K562 (cell line): ENCODE results near the gene PRDM12. TPM values are rescaled to one million over a fixed set of nuclear protein-coding genes. Genes with fewer than 3 reads are reported as not detected.

Experiments
- ATAC-seq: fragments of 200-7000 bp; cut with Tn5 transposase; 3 replicates; pipeline ENCODE4 v1.9.1; 2020; ENCODE audit warnings: moderate library complexity
- BruUV-seq: library from RNA; stranded (reverse); fragments of 400-500 nt; replicated peaks from 2 replicates; lab custom pipeline; 2021; lab: Mats Ljungman, UMichigan
- CTCF ChIA-PET: fragments of 300-600 bp; formaldehyde crosslinking; extraction: SDS; loops from one replicate; lab custom pipeline; 2021; ENCODE audit warnings: low intra/inter-chr PET ratio; lab: Yijun Ruan, JAX
- POLR2A ChIA-PET: fragments of 300-600, 350-650 bp; sonication (Branson Sonifier 250); formaldehyde crosslinking; extraction: SDS; loops from one replicate; lab custom pipeline; 2021; ENCODE audit warnings: antibody characterized with exemption, inconsistent platforms; lab: Yijun Ruan, JAX
- DNase-seq, 4 experiments: peaks; one replicate each; pipeline versions ENCODE4 v3.0.0 to v3.0.0-alpha.2; 2011 to 2018; ENCODE audit warnings: low spot score in 3 of 4, mixed read lengths in 3 of 4; ENCODE audit errors: extremely low read depth in 1 of 4
- FAIRE-seq: peaks from 2 replicates; lab custom pipeline; 2011; peaks lifted over from hg19 to GRCh38; lab: Jason Lieb, UNC
- H2AFZ ChIP-seq: 2 replicates; pipeline ENCODE4 v1.6.0; 2011; ENCODE audit warnings: low read depth, low read length, control low read depth, inconsistent platforms
- H3K27ac ChIP-seq: fragments of 200-600 bp; 3 replicates; pipeline ENCODE4 v1.8.0; 2011; ENCODE audit warnings: low read depth, mild to moderate bottlenecking, control low read depth, inconsistent platforms, low read length, moderate library complexity, mixed read lengths; ENCODE audit errors: extremely low read depth
- H3K27me3 ChIP-seq, 2 experiments: fragments of 300-600 bp in 1 of 2; 2 replicates in 1 of 2; 3 replicates in 1 of 2; pipeline versions ENCODE4 v1.6.0 to v1.8.0; 2011; ENCODE audit warnings: inconsistent platforms in 2 of 2, low read length in 2 of 2, mild to moderate bottlenecking in 1 of 2, mixed read lengths in 1 of 2, moderate library complexity in 1 of 2; ENCODE audit not compliant: control insufficient read depth in 2 of 2, insufficient read depth in 2 of 2
- H3K36me3 ChIP-seq: fragments of 300-600 bp; 3 replicates; pipeline ENCODE4 v1.8.0; 2011; ENCODE audit warnings: mild to moderate bottlenecking, low read length, inconsistent platforms; ENCODE audit not compliant: control insufficient read depth, insufficient read depth
- H3K4me1 ChIP-seq, 2 experiments: fragments of 200-600 bp in 1 of 2; replicated peaks in 1 of 2; 2 replicates in 1 of 2; 3 replicates in 1 of 2; pipeline versions ENCODE4 v1.5.1 to v1.8.0; 2011; ENCODE audit warnings: inconsistent platforms in 2 of 2, low read length in 2 of 2, mild to moderate bottlenecking in 1 of 2, mixed read lengths in 1 of 2, moderate library complexity in 1 of 2; ENCODE audit not compliant: control insufficient read depth in 2 of 2, insufficient read depth in 2 of 2
- H3K4me2 ChIP-seq: 2 replicates; pipeline ENCODE4 v1.6.1; 2011; ENCODE audit warnings: low read length, control low read depth, inconsistent platforms, mixed read lengths; ENCODE audit not compliant: insufficient read depth
- H3K4me3 ChIP-seq: fragments of 200-600 bp; sonication (generic), shearing (Covaris generic); 2 replicates; pipeline ENCODE4 v1.5.1; 2016; ENCODE audit warnings: control low read depth, inconsistent platforms
- H3K79me2 ChIP-seq: fragments of 200-600 bp; 3 replicates; pipeline ENCODE4 v1.8.0; 2011; ENCODE audit warnings: low read length, inconsistent platforms; ENCODE audit not compliant: control insufficient read depth, insufficient read depth
- H3K9ac ChIP-seq, 2 experiments: 2 replicates each; pipeline versions ENCODE4 v1.6.0 to v1.6.1; 2011; ENCODE audit warnings: low read depth in 2 of 2, low read length in 2 of 2, control low read depth in 1 of 2, inconsistent platforms in 1 of 2, mild to moderate bottlenecking in 1 of 2, mixed read lengths in 1 of 2; ENCODE audit not compliant: insufficient read depth in 1 of 2
- H3K9me1 ChIP-seq: one replicate; pipeline ENCODE4 v1.6.0; 2011; ENCODE audit warnings: inconsistent platforms, mild to moderate bottlenecking, low read length, moderate library complexity; ENCODE audit not compliant: control insufficient read depth, insufficient read depth
- H3K9me3 ChIP-seq: replicated peaks from 2 replicates; pipeline ENCODE4 v1.5.1; 2011; ENCODE audit warnings: low read depth, low read length, inconsistent platforms; ENCODE audit not compliant: control insufficient read depth, insufficient read depth
- H4K20me1 ChIP-seq: replicated peaks from 2 replicates; pipeline ENCODE4 v1.6.1; 2011; ENCODE audit warnings: low read length, inconsistent platforms, mixed read lengths; ENCODE audit not compliant: control insufficient read depth, insufficient read depth
- ARID3B ChIP-seq: fragments of 250-450 bp; sonication (Bioruptor Pico); IDR thresholded peaks from 2 replicates; pipeline ENCODE4 v1.4.0; 2020; ENCODE audit warnings: borderline replicate concordance
- E2F6 ChIP-seq, 2 experiments: IDR thresholded peaks; 2 replicates each; pipeline ENCODE4 v1.6.1; 2011; ENCODE audit warnings: borderline replicate concordance in 1 of 2, control low read depth in 1 of 2, low read depth in 1 of 2, low read length in 1 of 2, mild to moderate bottlenecking in 1 of 2, mixed read lengths in 1 of 2, moderate library complexity in 1 of 2; ENCODE audit not compliant: insufficient read depth in 1 of 2, insufficient read length in 1 of 2, poor library complexity in 1 of 2, severe bottlenecking in 1 of 2; ENCODE audit errors: extremely low read depth in 1 of 2
- HDAC1 ChIP-seq, 2 experiments: fragments of 450-650 bp; IDR thresholded peaks; 2 replicates each; pipeline ENCODE4 v1.6.1; 2016 to 2017; ENCODE audit warnings: inconsistent platforms in 1 of 2, mild to moderate bottlenecking in 1 of 2, moderate library complexity in 1 of 2
- KLF1 ChIP-seq: fragments of 450-650 bp; IDR thresholded peaks from 2 replicates; pipeline ENCODE4 v1.6.1; 2016; ENCODE audit warnings: missing genetic modification characterization, missing compliant biosample characterization
- L3MBTL2 ChIP-seq: fragments of 450-650 bp; IDR thresholded peaks from 2 replicates; pipeline ENCODE4 v1.6.1; 2016; ENCODE audit warnings: mild to moderate bottlenecking, moderate library complexity
- WGBS: fragments of 100-300 bp; shearing (Covaris generic); methylation state at CpG from one replicate; pipeline ENCODE4 v1.1.6; 2016; ENCODE audit warnings: low coverage, mixed read lengths; ENCODE audit not compliant: insufficient coverage; ENCODE audit errors: missing lambda C conversion rate; 5-methylcytosine and 5-hydroxymethylcytosine counted together
- in situ Hi-C: fragments of 300-500 bp; cut with MboI; formaldehyde crosslinking; loops from 4 replicates; pipeline ENCODE4 v1.15.0; 2018; ENCODE audit warnings: inconsistent platforms, mixed read lengths
- intact Hi-C: fragments of 100-400 bp; cut with micrococcal nuclease; formaldehyde crosslinking; loops from 2 replicates; pipeline ENCODE4 v1.14.2; 2022
- polyA plus RNA-seq, 8 experiments: library from polyadenylated mRNA; depleted of rRNA in 4 of 8; stranded (reverse) in 5 of 8; unstranded in 3 of 8; fragments of >200 nt; fragmentation: Nextera tagmentation in 2 of 8; fragmentation: Illumina TruSeq in 1 of 8; extraction: Ambion mirVana in 2 of 8; extraction: Trizol in 1 of 8; gene quantifications; 2 replicates each; pipeline versions ENCODE4 v1.2.1 to v1.2.3, GENCODE V29; 2011 to 2014; ENCODE audit warnings: inconsistent platforms in 1 of 8, missing spikeins in 1 of 8
- total RNA-seq, 7 experiments: library from RNA; depleted of rRNA in 6 of 7; stranded (reverse); fragments of >200 nt in 6 of 7; fragmentation: Illumina TruSeq in 2 of 7; extraction: Trizol in 2 of 7; gene quantifications; 2 replicates each; pipeline versions ENCODE4 v1.2.1 to v1.2.3, GENCODE V29; 2011 to 2021; ENCODE audit warnings: low replicate concordance in 1 of 7
- TF ChIP-seq, protein P1 (sequence below): fragments of 450-650 bp; formaldehyde crosslinking; IDR thresholded peaks from 2 replicates; pipeline ENCODE4 v1.4.0; 2020; ENCODE audit warnings: mild to moderate bottlenecking
- TF ChIP-seq, protein P2 (sequence below): fragments of 450-650 bp; formaldehyde crosslinking; IDR thresholded peaks from 2 replicates; pipeline ENCODE4 v1.4.0; 2020; ENCODE audit warnings: mild to moderate bottlenecking, moderate library complexity

The PRDM12 gene
- total and polyA plus RNA-seq, 9 of the 15 experiments (the other 6 are each of a cell fraction or from before 2014, with no cell fraction given) = 0.04 to 0.22 (median 0.07) TPM; not detected in 3

GRCh38 chr9:130630506-130631330 is 33.7 kb upstream of the PRDM12 start:
- H3K9ac ChIP-seq = no peak overlapping the region
- H3K79me2 ChIP-seq = no peaks in the 10 kb centered on the region
- BruUV-seq = no TSS peak
- no peaks in the 10 kb centered on the region for H3K9me1 ChIP-seq
- H3K36me3 ChIP-seq = peaks cover 93% of the 10 kb centered on the region; the same call in 2 of the 3 replicates
- no peaks in the 10 kb centered on the region for H3K4me1 ChIP-seq
- POLR2A ChIA-PET = no interaction called here
- no peak overlapping the region for H3K4me2 ChIP-seq
- no peak overlapping the region for H3K27ac ChIP-seq
- 93% methylated on average over 26 of the region's 27 CpGs for WGBS
- no peak for FAIRE-seq
- no peaks in the 10 kb centered on the region for H3K27me3 ChIP-seq
- in situ Hi-C loops = no loop called here
- H3K4me3 ChIP-seq = no peak overlapping the region
- no peak for TF ChIP-seq HDAC1 (IDR thresholded peaks at IDR 0.05)
- TF ChIP-seq ARID3B (CRISPR knock-in tag) = no peak
- TF ChIP-seq L3MBTL2 = no peak
- no peak for TF ChIP-seq KLF1 (tag)
- TF ChIP-seq, protein P1, sequence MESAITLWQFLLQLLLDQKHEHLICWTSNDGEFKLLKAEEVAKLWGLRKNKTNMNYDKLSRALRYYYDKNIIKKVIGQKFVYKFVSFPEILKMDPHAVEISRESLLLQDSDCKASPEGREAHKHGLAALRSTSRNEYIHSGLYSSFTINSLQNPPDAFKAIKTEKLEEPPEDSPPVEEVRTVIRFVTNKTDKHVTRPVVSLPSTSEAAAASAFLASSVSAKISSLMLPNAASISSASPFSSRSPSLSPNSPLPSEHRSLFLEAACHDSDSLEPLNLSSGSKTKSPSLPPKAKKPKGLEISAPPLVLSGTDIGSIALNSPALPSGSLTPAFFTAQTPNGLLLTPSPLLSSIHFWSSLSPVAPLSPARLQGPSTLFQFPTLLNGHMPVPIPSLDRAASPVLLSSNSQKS (CRISPR knock-in tag) = no peak
- no peak for TF ChIP-seq E2F6 (IDR thresholded peaks at IDR 0.05; ENCODE audit: borderline replicate concordance in 1 of 2, extremely low read depth in 1 of 2, insufficient read depth in 1 of 2, insufficient read length in 1 of 2, low read depth in 1 of 2, low read length in 1 of 2, poor library complexity in 1 of 2, severe bottlenecking in 1 of 2)
- TF ChIP-seq, protein P2, sequence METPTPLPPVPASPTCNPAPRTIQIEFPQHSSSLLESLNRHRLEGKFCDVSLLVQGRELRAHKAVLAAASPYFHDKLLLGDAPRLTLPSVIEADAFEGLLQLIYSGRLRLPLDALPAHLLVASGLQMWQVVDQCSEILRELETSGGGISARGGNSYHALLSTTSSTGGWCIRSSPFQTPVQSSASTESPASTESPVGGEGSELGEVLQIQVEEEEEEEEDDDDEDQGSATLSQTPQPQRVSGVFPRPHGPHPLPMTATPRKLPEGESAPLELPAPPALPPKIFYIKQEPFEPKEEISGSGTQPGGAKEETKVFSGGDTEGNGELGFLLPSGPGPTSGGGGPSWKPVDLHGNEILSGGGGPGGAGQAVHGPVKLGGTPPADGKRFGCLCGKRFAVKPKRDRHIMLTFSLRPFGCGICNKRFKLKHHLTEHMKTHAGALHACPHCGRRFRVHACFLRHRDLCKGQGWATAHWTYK (CRISPR knock-in tag) = no peak
- no peak overlapping the region for H2AFZ ChIP-seq
- CTCF ChIA-PET = interaction anchor here (0.6 kb wide), 1 partner anchor 714 kb away, joined by 3 read pairs; no protein-coding TSS in a partner anchor
- intact Hi-C loops = no loop called here
- ATAC-seq = no peak
- DNase-seq = no peak
- H3K9me3 ChIP-seq = no peaks in the 10 kb centered on the region
- H4K20me1 ChIP-seq = peaks cover 5% of the 10 kb centered on the region
